ENCODE measurements around the gene NID2. TPM values are rescaled to one million over a fixed set of nuclear protein-coding genes. Genes with fewer than 3 reads are reported as not detected.

NID2 gene
- total and polyA plus RNA-seq, 10 of the 15 experiments (the other 5 are each of a cell fraction or from before 2014, with no cell fraction given): 0.04 to 0.49 (median 0.23) TPM; not detected in 3

DNA sequence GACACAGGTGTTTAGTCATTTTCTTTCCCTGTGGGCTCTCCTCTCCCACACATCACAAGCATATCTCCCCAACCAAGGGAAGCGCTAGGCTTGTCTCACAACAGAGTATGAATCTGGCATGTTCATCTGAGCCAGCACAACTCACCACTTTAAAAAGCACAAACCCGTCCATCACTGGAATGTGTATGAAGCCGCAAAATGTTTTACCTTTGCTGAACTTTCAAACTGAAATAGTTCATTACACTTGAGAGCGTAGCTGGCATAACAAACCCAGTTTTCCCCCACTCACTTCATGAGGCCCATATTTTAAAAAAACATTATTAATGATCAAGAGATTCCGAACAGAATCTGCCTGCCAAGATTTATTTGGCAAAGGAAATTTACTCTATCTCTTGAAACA lies 15.8 kb downstream of the NID2 start:
- no peak for ATAC-seq
- Histone ChIP-seq H4K20me1 (ENCODE audit: control insufficient read depth, insufficient read depth) (no peaks in the 10 kb centered on the region), H3K9ac (ENCODE audit: control insufficient read depth, insufficient read depth, low read length) (no peak overlapping the region), H3K4me1 (ENCODE audit: control insufficient read depth, insufficient read depth, low read length) (no peaks in the 10 kb centered on the region), H3K4me3 (no peak overlapping the region), H3K79me2 (ENCODE audit: control insufficient read depth, insufficient read depth, low read length) (no peaks in the 10 kb centered on the region), H3K27ac (ENCODE audit: control insufficient read depth, insufficient read depth) (no peak overlapping the region), H3K9me3 (replicated peaks; ENCODE audit: control insufficient read depth, insufficient read depth, low read length) (no peaks in the 10 kb centered on the region), H3K4me2 (ENCODE audit: control insufficient read depth, insufficient read depth) (no peak overlapping the region), H3K36me3 (ENCODE audit: control insufficient read depth in 2 of 2, insufficient read depth in 2 of 2, low read length in 1 of 2) (no peaks in the 10 kb centered on the region), H2AFZ (ENCODE audit: control insufficient read depth, low read depth, low read length) (no peak overlapping the region), H3K27me3 (replicated peaks in 1 of 2; ENCODE audit: control insufficient read depth in 2 of 2, insufficient read depth in 2 of 2, low read length in 1 of 2) (no peaks in the 10 kb centered on the region)
- in situ Hi-C loops (cut with MboI) (no loop called here), intact Hi-C loops (cut with micrococcal nuclease; ENCODE audit: unreplicated experiment) (no loop called here)
- ChIA-PET POLR2A (no interaction called here), CTCF (no interaction called here), SMC1A (ENCODE audit: uncharacterized antibody, unreplicated experiment) (no interaction called here), RAD21 (ENCODE audit: unreplicated experiment) (no interaction called here)
- no TSS peak for BruUV-seq (replicated peaks)
- TF ChIP-seq NR2C1 (IDR thresholded peaks at IDR 0.05) (no peak), TCF12 (IDR thresholded peaks at IDR 0.05; ENCODE audit: low read depth, low read length) (no peak), NR2F1 (conservative IDR thresholded peaks at IDR 0.05) (no peak), POLR2A (IDR thresholded peaks at IDR 0.05; ENCODE audit: low read depth, low read length) (no peak), SMAD5 (IDR thresholded peaks at IDR 0.05; ENCODE audit: low read depth) (no peak)
- TF ChIP-seq, protein P1, sequence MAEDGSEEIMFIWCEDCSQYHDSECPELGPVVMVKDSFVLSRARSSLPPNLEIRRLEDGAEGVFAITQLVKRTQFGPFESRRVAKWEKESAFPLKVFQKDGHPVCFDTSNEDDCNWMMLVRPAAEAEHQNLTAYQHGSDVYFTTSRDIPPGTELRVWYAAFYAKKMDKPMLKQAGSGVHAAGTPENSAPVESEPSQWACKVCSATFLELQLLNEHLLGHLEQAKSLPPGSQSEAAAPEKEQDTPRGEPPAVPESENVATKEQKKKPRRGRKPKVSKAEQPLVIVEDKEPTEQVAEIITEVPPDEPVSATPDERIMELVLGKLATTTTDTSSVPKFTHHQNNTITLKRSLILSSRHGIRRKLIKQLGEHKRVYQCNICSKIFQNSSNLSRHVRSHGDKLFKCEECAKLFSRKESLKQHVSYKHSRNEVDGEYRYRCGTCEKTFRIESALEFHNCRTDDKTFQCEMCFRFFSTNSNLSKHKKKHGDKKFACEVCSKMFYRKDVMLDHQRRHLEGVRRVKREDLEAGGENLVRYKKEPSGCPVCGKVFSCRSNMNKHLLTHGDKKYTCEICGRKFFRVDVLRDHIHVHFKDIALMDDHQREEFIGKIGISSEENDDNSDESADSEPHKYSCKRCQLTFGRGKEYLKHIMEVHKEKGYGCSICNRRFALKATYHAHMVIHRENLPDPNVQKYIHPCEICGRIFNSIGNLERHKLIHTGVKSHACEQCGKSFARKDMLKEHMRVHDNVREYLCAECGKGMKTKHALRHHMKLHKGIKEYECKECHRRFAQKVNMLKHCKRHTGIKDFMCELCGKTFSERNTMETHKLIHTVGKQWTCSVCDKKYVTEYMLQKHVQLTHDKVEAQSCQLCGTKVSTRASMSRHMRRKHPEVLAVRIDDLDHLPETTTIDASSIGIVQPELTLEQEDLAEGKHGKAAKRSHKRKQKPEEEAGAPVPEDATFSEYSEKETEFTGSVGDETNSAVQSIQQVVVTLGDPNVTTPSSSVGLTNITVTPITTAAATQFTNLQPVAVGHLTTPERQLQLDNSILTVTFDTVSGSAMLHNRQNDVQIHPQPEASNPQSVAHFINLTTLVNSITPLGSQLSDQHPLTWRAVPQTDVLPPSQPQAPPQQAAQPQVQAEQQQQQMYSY (CRISPR knock-in tag; IDR thresholded peaks at IDR 0.05): no peak
- TF ChIP-seq, protein P2, sequence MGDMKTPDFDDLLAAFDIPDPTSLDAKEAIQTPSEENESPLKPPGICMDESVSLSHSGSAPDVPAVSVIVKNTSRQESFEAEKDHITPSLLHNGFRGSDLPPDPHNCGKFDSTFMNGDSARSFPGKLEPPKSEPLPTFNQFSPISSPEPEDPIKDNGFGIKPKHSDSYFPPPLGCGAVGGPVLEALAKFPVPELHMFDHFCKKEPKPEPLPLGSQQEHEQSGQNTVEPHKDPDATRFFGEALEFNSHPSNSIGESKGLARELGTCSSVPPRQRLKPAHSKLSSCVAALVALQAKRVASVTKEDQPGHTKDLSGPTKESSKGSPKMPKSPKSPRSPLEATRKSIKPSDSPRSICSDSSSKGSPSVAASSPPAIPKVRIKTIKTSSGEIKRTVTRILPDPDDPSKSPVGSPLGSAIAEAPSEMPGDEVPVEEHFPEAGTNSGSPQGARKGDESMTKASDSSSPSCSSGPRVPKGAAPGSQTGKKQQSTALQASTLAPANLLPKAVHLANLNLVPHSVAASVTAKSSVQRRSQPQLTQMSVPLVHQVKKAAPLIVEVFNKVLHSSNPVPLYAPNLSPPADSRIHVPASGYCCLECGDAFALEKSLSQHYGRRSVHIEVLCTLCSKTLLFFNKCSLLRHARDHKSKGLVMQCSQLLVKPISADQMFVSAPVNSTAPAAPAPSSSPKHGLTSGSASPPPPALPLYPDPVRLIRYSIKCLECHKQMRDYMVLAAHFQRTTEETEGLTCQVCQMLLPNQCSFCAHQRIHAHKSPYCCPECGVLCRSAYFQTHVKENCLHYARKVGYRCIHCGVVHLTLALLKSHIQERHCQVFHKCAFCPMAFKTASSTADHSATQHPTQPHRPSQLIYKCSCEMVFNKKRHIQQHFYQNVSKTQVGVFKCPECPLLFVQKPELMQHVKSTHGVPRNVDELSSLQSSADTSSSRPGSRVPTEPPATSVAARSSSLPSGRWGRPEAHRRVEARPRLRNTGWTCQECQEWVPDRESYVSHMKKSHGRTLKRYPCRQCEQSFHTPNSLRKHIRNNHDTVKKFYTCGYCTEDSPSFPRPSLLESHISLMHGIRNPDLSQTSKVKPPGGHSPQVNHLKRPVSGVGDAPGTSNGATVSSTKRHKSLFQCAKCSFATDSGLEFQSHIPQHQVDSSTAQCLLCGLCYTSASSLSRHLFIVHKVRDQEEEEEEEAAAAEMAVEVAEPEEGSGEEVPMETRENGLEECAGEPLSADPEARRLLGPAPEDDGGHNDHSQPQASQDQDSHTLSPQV (IDR thresholded peaks at IDR 0.05): no peak
- no peak for FAIRE-seq
- DNase-seq (ENCODE audit: low read depth, low spot score): no peak
- WGBS (ENCODE audit: insufficient coverage, insufficient replicate concordance, low lambda C conversion rate, missing lambda C conversion rate): 39% methylated on average over 5 of the region's 5 CpGs

All from GM12878 (cell line).